GM12892 (cell line): ENCODE data around the gene CTXN2.

Experiments used
- POLR2A ChIP-seq: IDR thresholded peaks from 2 replicates; pipeline ENCODE4 v1.6.1; 2011; ENCODE audit warnings: low read depth, low read length, control low read depth
- POLR2AphosphoS5 ChIP-seq: IDR thresholded peaks from 2 replicates; pipeline ENCODE4 v1.6.1; 2011; ENCODE audit warnings: low read depth, low read length, control low read depth
- TAF1 ChIP-seq: IDR thresholded peaks from 2 replicates; pipeline ENCODE4 v1.6.1; 2011; ENCODE audit warnings: low read depth, mild to moderate bottlenecking, control low read depth, low read length, borderline replicate concordance

DNA sequence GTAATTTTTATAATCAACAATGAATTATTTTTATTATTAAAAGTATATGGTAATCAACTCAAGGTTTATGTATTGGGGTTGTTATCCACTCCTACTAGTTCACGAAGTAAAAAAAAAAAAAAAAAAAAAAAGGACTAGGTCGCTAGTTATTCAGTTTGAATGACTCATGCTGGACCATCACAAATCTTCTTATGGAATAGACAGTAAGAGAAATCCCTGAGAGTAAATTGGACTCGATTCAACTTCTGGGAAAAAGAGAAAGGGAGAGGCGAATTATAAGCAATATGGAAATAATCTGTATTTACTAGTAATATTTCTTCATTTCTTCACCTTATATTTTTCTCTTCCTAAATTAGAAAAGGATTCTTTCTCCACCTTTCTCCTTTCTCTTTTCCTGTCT, 15.4 kb upstream of the CTXN2 start:
- TF ChIP-seq POLR2A (no peak), POLR2AphosphoS5 (no peak), TAF1 (no peak)
